GM08714 (cell line): Measurements from ENCODE around the gene CHRNA5.
"Not testable (repeated sequence)": the region's sequence is repeated elsewhere in the genome, so short reads cannot be mapped to it uniquely, and the experiment has no call there.

ENCODE experiments used
- H3K4me3 ChIP-seq: fragments of 200-500 bp; sonication (Bioruptor generic); 2 replicates; pipeline ENCODE4 v1.5.1; 2014; ENCODE audit warnings: mild to moderate bottlenecking, low read length, inconsistent platforms
- ZNF274 ChIP-seq: IDR thresholded peaks from 2 replicates; pipeline ENCODE4 v1.6.1; 2012; ENCODE audit warnings: mild to moderate bottlenecking, low read depth, low read length

CHRNA5 gene

GRCh38 chr15:78550815-78551214, 14.5 kb upstream of the CHRNA5 start:
- no peak overlapping the region for H3K4me3 ChIP-seq
- no peak for TF ChIP-seq ZNF274

DNA sequence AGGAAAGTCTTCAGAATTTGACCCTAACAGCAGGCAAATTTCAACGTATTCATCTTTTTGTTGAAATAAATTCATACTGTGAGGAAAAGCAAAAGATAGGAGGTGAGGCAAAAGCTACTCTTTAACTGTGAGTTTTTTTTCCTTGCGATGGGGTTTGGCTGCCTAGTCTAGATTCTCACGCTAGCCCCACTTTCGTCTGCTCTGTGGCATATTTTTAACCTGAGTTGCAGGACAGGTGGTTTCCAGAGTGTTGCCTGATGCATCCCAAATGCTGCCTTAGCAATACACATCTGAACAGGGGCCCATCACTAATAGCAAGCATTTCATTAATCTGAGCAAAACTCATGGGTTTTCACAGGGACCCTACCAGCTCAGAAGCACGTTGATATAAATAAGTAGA, 13.4 kb upstream of the CHRNA5 start:
- no peak for TF ChIP-seq ZNF274
- H3K4me3 ChIP-seq = no peak overlapping the region

- no peak overlapping the region for H3K4me3 ChIP-seq
- no peak for TF ChIP-seq ZNF274
Measured at GRCh38 chr15:78552597-78552996, 12.7 kb upstream of the CHRNA5 start.

DNA sequence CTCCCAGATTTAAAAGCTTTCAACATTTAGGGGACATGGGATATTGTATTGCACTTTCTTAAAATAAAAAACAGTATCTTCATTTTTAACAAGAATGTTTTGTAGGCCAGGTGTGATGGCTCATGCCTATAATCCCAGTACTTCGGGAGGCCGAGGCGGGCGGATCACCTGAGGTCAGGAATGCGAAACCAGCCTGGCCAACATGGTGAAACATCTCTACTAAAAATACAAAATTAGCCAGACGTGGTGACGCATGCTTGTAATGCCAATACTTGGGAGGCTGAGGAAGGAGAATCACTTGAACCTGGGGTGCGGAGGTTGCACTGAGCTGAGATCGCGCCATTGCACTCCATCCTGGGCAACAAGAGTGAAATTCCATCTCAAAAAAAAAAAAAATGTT, 5.1 kb upstream of the CHRNA5 start:
- H3K4me3 ChIP-seq = not testable (repeated sequence)

GRCh38 chr15:78561490-78561889, 3.8 kb upstream of the CHRNA5 start:
- no peak overlapping the region for H3K4me3 ChIP-seq
- TF ChIP-seq ZNF274 = no peak

- TF ChIP-seq ZNF274 = no peak
- no peak overlapping the region for H3K4me3 ChIP-seq
Measured at GRCh38 chr15:78563092-78563491, 2.2 kb upstream of the CHRNA5 start.

DNA sequence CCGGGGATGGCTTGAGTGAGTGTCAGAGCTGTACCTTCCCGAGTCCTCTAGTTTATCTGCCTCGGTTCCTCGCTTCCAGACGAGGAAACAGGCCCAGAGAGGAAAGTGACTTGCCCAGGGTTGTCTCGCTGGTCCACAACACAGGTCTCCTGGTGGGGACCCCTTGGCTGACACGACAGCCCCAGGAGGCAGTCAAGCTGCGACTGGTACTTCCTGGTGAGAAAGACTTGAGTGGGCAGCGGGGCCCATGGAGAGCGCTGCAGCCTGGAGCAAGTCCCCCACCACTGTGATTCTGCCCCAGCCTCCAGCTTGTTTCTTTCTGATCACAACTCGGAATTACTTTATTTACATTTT, 600 bp upstream of the CHRNA5 start:
- peak overlapping the region; percentile 24; the same call in 1 of the 2 replicates for H3K4me3 ChIP-seq
- no peak for TF ChIP-seq ZNF274

DNA sequence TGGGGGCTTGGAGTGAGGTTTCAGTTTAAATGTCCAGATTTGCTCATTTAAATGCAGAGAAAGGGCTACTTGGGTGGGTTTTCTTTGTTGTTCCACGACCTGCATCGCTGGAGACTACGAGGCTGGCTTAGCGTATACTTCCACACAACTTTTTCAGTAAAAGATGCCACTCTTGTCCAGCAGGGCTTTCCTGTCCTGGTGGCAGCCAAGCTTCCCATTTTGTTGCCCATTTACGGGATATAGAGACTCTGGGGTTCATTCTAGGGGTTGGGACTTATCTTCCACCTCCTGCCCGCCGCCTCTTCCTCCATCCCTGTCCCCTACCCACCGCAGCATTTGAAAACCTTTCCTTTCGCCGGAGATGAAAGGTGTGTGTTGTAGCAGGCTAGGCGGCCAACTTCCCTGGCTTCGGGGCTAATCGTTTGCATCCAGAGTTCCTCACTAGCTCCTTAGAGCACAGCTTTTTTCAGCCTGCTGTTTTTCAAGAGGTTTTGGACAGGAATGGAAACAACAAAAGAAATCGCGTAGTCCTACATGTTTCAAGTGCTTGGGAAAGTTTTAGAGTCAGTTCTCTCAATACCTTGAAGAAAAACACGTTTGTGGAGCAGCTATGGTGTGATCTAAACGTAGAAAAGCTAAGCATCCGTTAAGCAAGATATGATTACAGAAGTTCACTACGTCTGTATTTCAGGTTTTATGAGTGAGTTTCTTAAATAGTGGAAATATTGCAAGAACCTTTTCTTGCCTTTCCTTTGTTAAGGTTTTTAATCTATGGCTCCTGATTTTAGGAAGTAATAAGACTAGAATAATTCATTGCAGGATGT, 843 bp downstream of the CHRNA5 start:
- H3K4me3 ChIP-seq = peak overlapping the region; percentile 94
- TF ChIP-seq ZNF274 = no peak

- H3K4me3 ChIP-seq = peak overlapping the region; percentile 52
- no peak for TF ChIP-seq ZNF274
Measured at GRCh38 chr15:78567531-78567930, 2.2 kb downstream of the CHRNA5 start.

DNA sequence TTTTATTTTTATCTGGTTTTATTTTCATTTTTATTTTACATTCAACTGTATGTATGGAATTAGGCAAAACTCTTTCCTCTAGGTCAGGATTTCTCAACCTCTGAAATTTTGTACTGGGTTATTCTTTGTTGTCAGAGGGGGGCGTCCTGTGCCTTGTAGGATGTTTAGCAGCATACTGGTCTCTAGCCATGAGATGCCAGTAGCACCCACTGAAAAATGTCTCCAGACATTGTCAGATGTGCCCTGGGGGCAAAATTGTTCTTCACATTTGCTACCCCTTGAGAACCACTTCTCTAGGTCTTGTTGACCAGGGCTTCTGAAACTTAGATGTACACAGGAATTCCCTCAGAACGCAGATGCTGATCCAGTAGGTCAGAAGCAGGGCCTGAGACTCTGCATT, 5.4 kb downstream of the CHRNA5 start:
- no peak for TF ChIP-seq ZNF274
- no peak overlapping the region for H3K4me3 ChIP-seq

GRCh38 chr15:78571382-78571781, 6.1 kb downstream of the CHRNA5 start:
- no peak overlapping the region for H3K4me3 ChIP-seq
- no peak for TF ChIP-seq ZNF274

DNA sequence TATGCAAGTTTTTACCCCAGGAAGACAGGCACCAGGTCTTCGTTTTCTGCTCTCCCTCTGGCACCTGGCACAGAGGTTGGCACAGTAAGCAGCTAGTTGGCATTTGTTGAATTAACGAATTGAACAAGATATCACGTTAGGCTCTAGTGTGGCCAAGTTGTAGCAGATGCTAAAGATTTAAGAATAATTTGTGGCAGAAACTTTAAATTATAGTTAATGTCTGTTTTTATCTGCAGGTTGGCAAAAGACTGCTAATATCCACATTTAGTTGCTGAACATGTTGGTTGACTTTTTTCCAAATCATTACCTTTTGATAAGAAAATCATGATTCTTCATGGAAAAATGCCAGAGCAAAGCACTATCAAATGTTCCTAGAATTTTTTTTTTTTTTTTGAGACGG, 8.1 kb downstream of the CHRNA5 start:
- H3K4me3 ChIP-seq = no peak overlapping the region
- TF ChIP-seq ZNF274 = no peak

DNA sequence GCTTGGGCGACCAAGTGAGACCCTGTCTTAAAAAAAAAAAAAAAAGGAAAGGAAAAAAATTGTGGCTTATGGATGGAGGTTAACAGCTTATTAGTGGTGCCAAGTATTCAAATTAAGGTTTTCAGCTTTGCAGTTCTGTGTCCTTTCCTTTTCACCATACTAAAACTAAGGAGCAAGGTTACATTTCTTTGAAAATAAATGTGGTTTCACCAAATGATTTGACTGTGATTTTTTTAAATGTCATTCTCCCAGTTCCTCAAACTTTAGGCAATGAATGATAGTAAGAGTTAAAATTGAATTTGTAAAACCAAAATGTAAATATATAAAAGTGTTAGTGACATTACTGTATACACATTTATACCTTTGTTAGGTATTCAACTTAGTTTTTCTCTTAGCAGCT, 9.6 kb downstream of the CHRNA5 start:
- no peak for TF ChIP-seq ZNF274
- no peak overlapping the region for H3K4me3 ChIP-seq

GRCh38 chr15:78597583-78597982, 32.3 kb downstream of the CHRNA5 start:
- H3K4me3 ChIP-seq = no peak overlapping the region
- no peak for TF ChIP-seq ZNF274

GRCh38 chr15:78598348-78598747, 33.0 kb downstream of the CHRNA5 start:
- H3K4me3 ChIP-seq = no peak overlapping the region
- TF ChIP-seq ZNF274 = no peak

DNA sequence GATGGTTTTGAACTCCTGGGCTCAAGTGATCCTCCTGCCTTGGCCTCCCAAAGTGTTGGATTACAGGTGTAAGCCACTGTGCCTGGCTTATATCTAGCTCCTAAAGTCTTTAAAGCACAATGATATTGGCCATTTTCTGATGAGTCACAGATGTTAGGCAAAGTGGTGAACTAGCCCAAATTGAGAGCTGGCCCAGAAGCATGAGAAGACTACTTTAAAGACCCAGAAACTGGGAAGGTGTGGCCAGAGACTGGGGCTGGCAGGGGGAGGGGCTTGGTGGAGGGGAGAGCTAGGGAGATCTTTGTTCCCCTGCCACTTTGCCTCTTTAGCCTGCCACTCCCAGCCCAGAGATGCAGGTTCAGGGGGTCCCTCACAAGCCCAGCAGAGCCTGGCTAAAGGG, 33.9 kb downstream of the CHRNA5 start:
- H3K4me3 ChIP-seq = no peak overlapping the region
- TF ChIP-seq ZNF274 = no peak
